Activated T-cell treated with anti-CD3 and anti-CD28 coated beads, Interleukin-2, amount 50 U/mL, for 72 hours (primary cell): Measurements from ENCODE around the gene PAQR6. TPM values are rescaled to one million over a fixed set of nuclear protein-coding genes. Genes with fewer than 3 reads are reported as not detected.

Experiments
- ATAC-seq, 2 donors: fragments of 150-1000 bp; cut with Tn5 transposase; replicated peaks in 1 of 2; 2 replicates each; pipeline ENCODE4 v1.10.0; 2021; ENCODE audit warnings: moderate library complexity in 2 of 2, mild to moderate bottlenecking in 1 of 2
- DNase-seq, 2 donors: peaks; one replicate each; pipeline ENCODE4 v3.0.0; 2021 to 2022; ENCODE audit warnings: mixed read lengths in 1 of 2
- H3K27ac Mint-ChIP-seq: one replicate; pipeline ENCODE4 v1.8.0; 2022; ENCODE audit warnings: mild to moderate bottlenecking, moderate library complexity, mixed read lengths
- H3K27me3 Mint-ChIP-seq: one replicate; pipeline ENCODE4 v1.8.0; 2022; ENCODE audit warnings: low read depth, mixed read lengths
- H3K36me3 Mint-ChIP-seq, 2 donors: one replicate each; pipeline ENCODE4 v1.8.0; 2022; ENCODE audit warnings: mixed read lengths in 2 of 2, mild to moderate bottlenecking in 1 of 2; ENCODE audit not compliant: insufficient read depth in 2 of 2
- H3K4me1 Mint-ChIP-seq: one replicate; pipeline ENCODE4 v1.8.0; 2022; ENCODE audit warnings: low read depth, mixed read lengths
- H3K4me3 Mint-ChIP-seq, 2 donors: one replicate each; pipeline ENCODE4 v1.8.0; 2022; ENCODE audit warnings: mild to moderate bottlenecking in 2 of 2, mixed read lengths in 2 of 2, moderate library complexity in 2 of 2
- H3K9me3 Mint-ChIP-seq, 2 donors: one replicate each; pipeline ENCODE4 v1.8.0; 2022; ENCODE audit warnings: mixed read lengths in 2 of 2
- total RNA-seq, 2 donors: library from RNA; stranded (reverse); gene quantifications; one replicate each; pipeline ENCODE4 v1.2.3, GENCODE V29; 2022

PAQR6 gene
- total RNA-seq, 2 donors from 2014 or later: 9.6 to 10.4 TPM

DNA sequence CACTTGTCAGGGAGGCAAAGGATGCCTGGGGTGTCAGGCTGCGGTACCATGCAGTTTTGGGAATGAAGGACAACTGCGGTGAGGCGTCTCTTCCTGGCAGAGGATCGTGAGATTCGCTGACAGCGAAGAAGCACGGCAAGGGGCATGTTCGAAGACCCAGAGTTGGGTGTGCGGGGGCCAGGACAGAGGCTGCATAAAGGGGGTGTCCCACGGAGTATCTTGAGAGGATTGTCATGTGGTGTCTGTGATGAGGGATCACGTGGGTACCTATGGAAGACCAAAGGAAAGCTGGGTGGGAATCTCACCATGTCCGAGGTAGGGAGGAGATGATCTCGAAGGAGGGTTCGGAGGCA lies 53.6 kb downstream of the PAQR6 start:
- Mint-ChIP-seq H3K36me3 (peaks cover 16 to 35% of the 10 kb centered on the region in 2 donors), H3K27me3 (no peaks in the 10 kb centered on the region), H3K9me3 (peaks cover 0 to 1% of the 10 kb centered on the region in 2 donors), H3K27ac (peak overlapping the region; percentile 84), H3K4me3 (peak overlapping the region in 1 of 2 donors; percentile 93), H3K4me1 (no peaks in the 10 kb centered on the region)
- ATAC-seq: no peak
- no peak for DNase-seq

DNA sequence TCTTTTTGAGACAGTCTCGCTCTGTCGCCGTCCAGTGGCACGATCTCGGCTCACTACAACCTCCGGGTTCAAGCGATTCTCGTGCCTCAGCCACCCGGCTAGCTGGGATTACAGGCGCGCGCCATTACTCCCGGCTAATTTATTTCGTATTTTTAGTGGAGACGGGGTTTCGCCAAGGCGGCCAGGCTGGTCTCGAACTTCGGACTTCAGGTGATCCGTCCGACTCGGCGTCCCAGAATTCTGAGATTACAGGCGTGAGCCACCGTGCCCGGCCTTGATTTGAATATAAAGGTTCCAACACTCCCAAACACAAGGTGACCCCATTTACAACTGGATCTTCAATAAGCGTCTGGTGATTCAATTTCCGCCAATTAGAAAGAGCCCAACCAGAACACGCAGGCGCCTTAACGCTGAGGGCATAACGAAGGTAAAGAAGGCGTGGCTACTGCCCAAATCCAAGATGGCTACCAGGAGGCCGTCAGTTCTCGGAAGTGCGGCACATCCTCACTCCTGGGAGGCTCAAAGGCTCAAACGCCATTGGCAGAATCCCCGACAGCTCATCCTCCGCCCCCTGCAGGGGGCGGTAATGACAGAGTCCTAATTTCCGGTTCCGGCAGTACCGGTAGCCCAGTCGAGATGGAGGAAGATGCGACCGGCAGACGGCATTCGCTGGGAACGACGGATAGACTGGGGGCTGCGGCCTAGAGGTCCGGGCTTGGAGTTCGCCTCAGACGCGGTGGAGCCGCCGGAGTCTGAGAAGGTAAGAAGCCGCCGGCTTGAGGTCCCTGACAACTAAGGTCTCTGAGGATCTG lies 54.2 kb downstream of the PAQR6 start, which contains the start of gene SLC25A44:
SLC25A44 (plus strand) TSS at position 617 of the 812 bp plus-strand sequence. CDS start 5,744 bp downstream, outside the sequence.
- H3K4me1 Mint-ChIP-seq: no peaks in the 10 kb centered on the region

More for the DNA sequence above, 54.2 kb downstream of the PAQR6 start, which contains the start of gene SLC25A44:
- ATAC-seq (peak; percentile 92 to 94), DNase-seq (peak; percentile 97)
- Mint-ChIP-seq H3K9me3 (peaks cover 0 to 1% of the 10 kb centered on the region in 2 donors), H3K36me3 (peaks cover 13 to 31% of the 10 kb centered on the region in 2 donors), H3K27ac (peak within 1 kb of the TSS; percentile 84), H3K4me3 (peak within 1 kb of the TSS in 1 of 2 donors; percentile 93), H3K27me3 (no peaks in the 10 kb centered on the region)

Other genes with a start within 250 kb of the PAQR6 start
- 100 to 1,000 TPM; 193 to 234 TPM for gene SSR2, start 227.1 kb downstream of the PAQR6 start, total RNA-seq
- 10 to 100 TPM; 31.4 to 42.6 TPM for gene UBQLN4, start 194.3 kb downstream of the PAQR6 start, total RNA-seq
- 10 to 100 TPM; 58.7 to 61.8 TPM for gene LAMTOR2, start 193.3 kb downstream of the PAQR6 start, total RNA-seq
- gene RAB25, start 186.9 kb downstream of the PAQR6 start, total RNA-seq: under 1 TPM; 0.53 to 0.95 TPM
- gene MEX3A, start 165.6 kb downstream of the PAQR6 start, total RNA-seq: under 1 TPM; 0.31 to 0.97 TPM
- 100 to 1,000 TPM; 125 to 159 TPM for gene LMNA, start 133.3 kb downstream of the PAQR6 start, total RNA-seq
- 10 to 100 TPM; 63.7 to 80.3 TPM for gene SEMA4A, start 94.5 kb downstream of the PAQR6 start, total RNA-seq
- gene SLC25A44, start 54.0 kb downstream of the PAQR6 start, total RNA-seq: 10 to 100 TPM; 52.3 to 71.0 TPM
- 100 to 1,000 TPM; 122 to 127 TPM for gene PMF1, start 35.0 kb downstream of the PAQR6 start, total RNA-seq
- gene BGLAP, start 5.9 kb downstream of the PAQR6 start, total RNA-seq: 1 to 10 TPM; 6.8 to 7.4 TPM
- gene SMG5, start 34.8 kb upstream of the PAQR6 start, total RNA-seq: 10 to 100 TPM; 77.0 to 79.7 TPM
- 10 to 100 TPM; 18.7 to 23.9 TPM for gene TMEM79, start 36.3 kb upstream of the PAQR6 start, total RNA-seq
- 10 to 100 TPM; 14.9 to 19.0 TPM for gene GLMP, start 47.6 kb upstream of the PAQR6 start, total RNA-seq
- gene VHLL, start 51.3 kb upstream of the PAQR6 start, total RNA-seq: under 1 TPM; 0.65 to 0.91 TPM
- gene CCT3, start 90.2 kb upstream of the PAQR6 start, total RNA-seq: 100 to 1,000 TPM; 183 to 221 TPM
- gene TSACC, start 90.5 kb upstream of the PAQR6 start, total RNA-seq: under 1 TPM in 1 of 2 donors, not detected in 1; 0.94 TPM
- not detected for gene RHBG, start 121.2 kb upstream of the PAQR6 start, total RNA-seq